Glutamatergic neuron (in vitro differentiated cells): ENCODE measurements around the gene GFRA1. TPM values are rescaled to one million over a fixed set of nuclear protein-coding genes. Genes with fewer than 3 reads are reported as not detected.

Experiments used
- DNase-seq: peaks from one replicate; pipeline ENCODE4 v3.0.0; 2022
- H3K27ac Mint-ChIP-seq: one replicate; pipeline ENCODE4 v1.8.0; 2020; ENCODE audit warnings: mild to moderate bottlenecking, mixed read lengths, inconsistent platforms; ENCODE audit not compliant: unreplicated experiment
- H3K27me3 Mint-ChIP-seq: one replicate; pipeline ENCODE4 v1.8.0; 2020; ENCODE audit warnings: mild to moderate bottlenecking, moderate library complexity, mixed read lengths, inconsistent platforms; ENCODE audit not compliant: unreplicated experiment
- H3K36me3 Mint-ChIP-seq: one replicate; pipeline ENCODE4 v1.8.0; 2020; ENCODE audit warnings: mild to moderate bottlenecking, mixed read lengths, inconsistent platforms; ENCODE audit not compliant: unreplicated experiment
- H3K4me1 Mint-ChIP-seq: one replicate; pipeline ENCODE4 v1.8.0; 2020; ENCODE audit warnings: mild to moderate bottlenecking, low read depth, mixed read lengths, inconsistent platforms; ENCODE audit not compliant: unreplicated experiment
- H3K4me3 Mint-ChIP-seq: one replicate; pipeline ENCODE4 v1.8.0; 2020; ENCODE audit warnings: mild to moderate bottlenecking, mixed read lengths, inconsistent platforms; ENCODE audit not compliant: unreplicated experiment
- H3K9me3 Mint-ChIP-seq: one replicate; pipeline ENCODE4 v1.8.0; 2020; ENCODE audit warnings: mild to moderate bottlenecking, moderate library complexity, mixed read lengths, inconsistent platforms; ENCODE audit not compliant: unreplicated experiment
- CTCF ChIP-seq: fragments of 200-600 bp; sonication (generic); IDR thresholded peaks from one replicate; pipeline ENCODE4 v1.5.0; 2021; ENCODE audit not compliant: partially characterized antibody, unreplicated experiment
- total RNA-seq: library from RNA; stranded (reverse); fragmentation: NEBNext Ultra II Directional; extraction: Animal tissue kit (Norgen Biotek cat#: 25700); gene quantifications from one replicate; pipeline ENCODE4 v1.2.1, GENCODE V29; 2021; ENCODE audit not compliant: unreplicated experiment

GFRA1 gene
- total RNA-seq, 1 donor from 2014 or later: 347 TPM

GRCh38 chr10:116100984-116101383 is 172.0 kb downstream of the GFRA1 start:
- H3K9me3 Mint-ChIP-seq: peaks cover 35% of the 10 kb centered on the region
- H3K36me3 Mint-ChIP-seq: peaks cover 11% of the 10 kb centered on the region
- no peak for TF ChIP-seq CTCF
- H3K4me3 Mint-ChIP-seq: no peak overlapping the region
- peaks cover 25% of the 10 kb centered on the region for H3K27me3 Mint-ChIP-seq
- no peak for DNase-seq
- no peak overlapping the region for H3K27ac Mint-ChIP-seq
- peaks cover 45% of the 10 kb centered on the region for H3K4me1 Mint-ChIP-seq

- no peak for DNase-seq
- Mint-ChIP-seq H3K4me1 (peaks cover 53% of the 10 kb centered on the region), H3K4me3 (peak overlapping the region; percentile 70), H3K27me3 (peaks cover 26% of the 10 kb centered on the region), H3K27ac (peak overlapping the region; percentile 94), H3K36me3 (peaks cover 6% of the 10 kb centered on the region), H3K9me3 (peaks cover 37% of the 10 kb centered on the region)
- TF ChIP-seq CTCF: no peak
Observed at GRCh38 chr10:116099023-116099420, 174.0 kb downstream of the GFRA1 start.

- Mint-ChIP-seq H3K4me1 (peaks cover 53% of the 10 kb centered on the region), H3K27me3 (peaks cover 26% of the 10 kb centered on the region), H3K4me3 (peak overlapping the region; percentile 70), H3K27ac (peak overlapping the region; percentile 94), H3K9me3 (peaks cover 37% of the 10 kb centered on the region), H3K36me3 (peaks cover 6% of the 10 kb centered on the region)
- DNase-seq: peak; percentile 47
- no peak for TF ChIP-seq CTCF
Observed at GRCh38 chr10:116098411-116099022, 174.5 kb downstream of the GFRA1 start.

- Mint-ChIP-seq H3K9me3 (peaks cover 36% of the 10 kb centered on the region), H3K27ac (peak overlapping the region; percentile 94), H3K4me3 (peak overlapping the region; percentile 53), H3K4me1 (peaks cover 60% of the 10 kb centered on the region), H3K27me3 (peaks cover 25% of the 10 kb centered on the region), H3K36me3 (peaks cover 14% of the 10 kb centered on the region)
- no peak for TF ChIP-seq CTCF
- DNase-seq: peak; percentile 58
Observed at GRCh38 chr10:116097239-116097784, 175.7 kb downstream of the GFRA1 start.

GRCh38 chr10:116096526-116096925 is 176.5 kb downstream of the GFRA1 start:
- Mint-ChIP-seq H3K36me3 (peaks cover 10% of the 10 kb centered on the region), H3K4me3 (peak overlapping the region; percentile 53), H3K27me3 (peaks cover 29% of the 10 kb centered on the region), H3K27ac (peak overlapping the region; percentile 94), H3K4me1 (peaks cover 60% of the 10 kb centered on the region), H3K9me3 (peaks cover 31% of the 10 kb centered on the region)
- TF ChIP-seq CTCF: no peak
- DNase-seq: no peak
